ENCODE measurements around the gene AHCYL2.

AHCYL2 gene

DNA sequence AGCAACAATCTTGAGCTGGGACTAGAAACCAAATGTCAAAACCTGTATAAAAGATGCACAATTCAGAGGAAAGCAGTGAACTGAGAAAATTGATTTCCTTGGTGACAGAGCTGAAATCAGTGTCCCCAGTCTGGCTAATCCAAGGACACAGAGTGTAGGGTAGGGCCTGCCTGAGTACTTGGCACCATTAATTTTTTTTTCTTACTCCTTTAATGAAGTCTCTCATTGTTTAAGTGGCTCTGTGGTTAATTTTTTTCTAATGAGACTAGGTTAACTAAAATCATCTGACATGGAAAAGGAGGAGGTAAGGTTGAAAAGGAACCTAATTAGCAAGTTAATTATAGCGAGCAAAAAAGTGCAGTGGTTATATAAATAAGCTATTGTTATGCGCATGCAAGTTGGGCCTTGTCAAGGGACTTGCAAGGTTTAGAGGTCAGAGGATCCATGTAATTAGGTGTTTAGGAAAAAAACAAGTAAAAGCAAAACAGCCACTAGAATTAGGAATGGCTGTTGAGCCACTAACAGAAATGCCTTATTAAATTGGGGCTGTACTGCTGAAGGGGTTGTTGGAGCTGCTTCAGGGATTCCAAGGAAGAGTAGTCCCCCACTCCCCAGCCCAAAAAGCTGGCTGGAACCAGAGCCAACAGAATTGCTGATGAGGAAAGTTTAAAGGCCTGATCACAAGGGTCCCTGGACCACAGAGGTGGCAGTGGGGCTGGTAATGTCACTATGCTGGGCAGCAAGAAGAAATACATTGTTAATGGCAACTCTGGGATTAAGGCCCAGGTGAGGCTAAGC lies 150.5 kb downstream of the AHCYL2 start:
- no peak for DNase-seq (ENCODE audit: low read depth)
- TF ChIP-seq, protein P1, sequence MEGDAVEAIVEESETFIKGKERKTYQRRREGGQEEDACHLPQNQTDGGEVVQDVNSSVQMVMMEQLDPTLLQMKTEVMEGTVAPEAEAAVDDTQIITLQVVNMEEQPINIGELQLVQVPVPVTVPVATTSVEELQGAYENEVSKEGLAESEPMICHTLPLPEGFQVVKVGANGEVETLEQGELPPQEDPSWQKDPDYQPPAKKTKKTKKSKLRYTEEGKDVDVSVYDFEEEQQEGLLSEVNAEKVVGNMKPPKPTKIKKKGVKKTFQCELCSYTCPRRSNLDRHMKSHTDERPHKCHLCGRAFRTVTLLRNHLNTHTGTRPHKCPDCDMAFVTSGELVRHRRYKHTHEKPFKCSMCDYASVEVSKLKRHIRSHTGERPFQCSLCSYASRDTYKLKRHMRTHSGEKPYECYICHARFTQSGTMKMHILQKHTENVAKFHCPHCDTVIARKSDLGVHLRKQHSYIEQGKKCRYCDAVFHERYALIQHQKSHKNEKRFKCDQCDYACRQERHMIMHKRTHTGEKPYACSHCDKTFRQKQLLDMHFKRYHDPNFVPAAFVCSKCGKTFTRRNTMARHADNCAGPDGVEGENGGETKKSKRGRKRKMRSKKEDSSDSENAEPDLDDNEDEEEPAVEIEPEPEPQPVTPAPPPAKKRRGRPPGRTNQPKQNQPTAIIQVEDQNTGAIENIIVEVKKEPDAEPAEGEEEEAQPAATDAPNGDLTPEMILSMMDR (IDR thresholded peaks at IDR 0.05; ENCODE audit: low read depth, low read length, missing control alignments) = no peak
- H3K4me3 ChIP-seq (ENCODE audit: low read depth, low read length) = no peak overlapping the region
- in situ Hi-C loops (cut with HindIII; ENCODE audit: low sequenced_read_pairs) = no loop called here

DNA sequence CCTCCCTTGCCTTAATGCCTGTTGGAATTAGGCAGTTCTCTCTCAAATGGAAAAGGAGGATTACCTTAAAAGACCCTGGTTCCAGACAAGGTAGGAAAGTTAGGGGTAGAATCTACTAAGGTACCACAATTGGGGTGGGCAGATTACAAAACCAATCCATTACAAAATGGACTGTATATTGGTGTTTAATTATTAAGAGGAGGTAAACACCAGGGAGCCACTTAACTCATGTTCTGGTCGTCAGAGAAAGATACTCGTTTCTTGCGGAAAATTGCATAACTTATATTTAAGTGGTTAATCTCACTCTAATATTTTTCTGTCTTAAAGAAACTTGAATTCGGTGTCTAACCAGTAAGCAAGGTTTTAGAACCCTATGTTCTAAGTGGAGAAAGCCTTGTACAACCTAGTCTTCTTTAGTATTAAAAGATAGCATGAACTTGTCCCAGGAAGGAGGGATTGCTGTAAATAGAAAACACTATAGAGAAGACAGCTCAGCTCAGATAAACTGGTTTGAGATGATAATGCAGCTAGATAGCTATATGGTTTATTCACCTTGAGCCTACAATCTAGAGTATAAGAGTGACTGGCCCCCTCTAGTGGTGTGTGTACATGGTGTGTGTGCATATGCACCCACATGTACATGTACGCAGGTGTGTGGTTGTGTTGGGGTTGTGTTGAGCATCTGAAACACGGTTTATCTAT lies 151.4 kb downstream of the AHCYL2 start:
- H3K4me3 ChIP-seq (ENCODE audit: low read depth, low read length) = no peak overlapping the region
- in situ Hi-C loops (cut with HindIII; ENCODE audit: low sequenced_read_pairs) = no loop called here
- peak; percentile 6 for DNase-seq (ENCODE audit: low read depth)
- TF ChIP-seq, protein P1 (IDR thresholded peaks at IDR 0.05; ENCODE audit: low read depth, low read length, missing control alignments) = peak; percentile 49

DNA sequence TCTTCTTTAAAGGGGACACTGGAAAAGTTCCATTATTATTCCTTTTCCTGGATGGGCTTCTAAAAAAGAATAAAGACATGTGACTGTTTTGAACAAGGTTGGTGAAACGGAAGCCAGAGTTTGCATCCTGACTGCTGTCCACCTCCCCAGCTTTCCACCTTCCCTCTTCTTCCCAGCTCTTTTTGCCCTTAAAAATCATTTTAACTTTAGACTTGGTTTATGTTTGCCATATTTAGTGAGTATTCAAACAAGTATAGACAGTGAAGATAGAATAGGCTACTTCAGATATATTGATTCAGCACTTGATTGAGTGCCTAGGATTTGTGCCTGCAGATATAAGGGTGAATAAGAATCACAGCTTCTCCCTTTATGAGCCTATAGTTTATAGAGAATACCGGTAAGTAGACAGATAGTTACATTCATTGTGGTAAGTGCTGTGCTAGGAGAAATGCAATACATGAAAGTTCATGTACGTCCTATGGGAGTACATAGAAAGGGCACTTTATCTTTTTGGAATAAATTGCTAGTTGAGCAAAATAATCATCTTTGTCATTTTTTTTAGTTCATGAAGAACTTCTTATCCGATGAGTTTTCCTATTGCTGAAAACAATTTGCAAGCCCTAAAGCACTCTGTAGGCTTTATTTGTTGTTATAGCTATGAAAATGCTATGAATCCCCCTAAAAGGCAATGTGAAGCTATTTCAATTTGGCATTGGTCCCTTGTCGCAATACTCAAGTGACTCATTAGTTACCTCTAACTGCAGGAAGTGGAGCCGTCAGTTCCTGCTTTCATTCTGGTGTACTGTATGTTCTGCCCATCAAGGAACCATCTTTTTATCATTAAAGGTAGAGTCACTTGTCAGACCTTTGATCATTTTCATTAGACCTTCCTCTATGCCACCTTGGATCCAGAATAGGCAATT lies 152.2 kb downstream of the AHCYL2 start:
- DNase-seq (ENCODE audit: low read depth) = peak; percentile 4
- TF ChIP-seq, protein P1 (IDR thresholded peaks at IDR 0.05; ENCODE audit: low read depth, low read length, missing control alignments) = no peak
- no peak overlapping the region for H3K4me3 ChIP-seq (ENCODE audit: low read depth, low read length)
- in situ Hi-C loops (cut with HindIII; ENCODE audit: low sequenced_read_pairs) = no loop called here

DNA sequence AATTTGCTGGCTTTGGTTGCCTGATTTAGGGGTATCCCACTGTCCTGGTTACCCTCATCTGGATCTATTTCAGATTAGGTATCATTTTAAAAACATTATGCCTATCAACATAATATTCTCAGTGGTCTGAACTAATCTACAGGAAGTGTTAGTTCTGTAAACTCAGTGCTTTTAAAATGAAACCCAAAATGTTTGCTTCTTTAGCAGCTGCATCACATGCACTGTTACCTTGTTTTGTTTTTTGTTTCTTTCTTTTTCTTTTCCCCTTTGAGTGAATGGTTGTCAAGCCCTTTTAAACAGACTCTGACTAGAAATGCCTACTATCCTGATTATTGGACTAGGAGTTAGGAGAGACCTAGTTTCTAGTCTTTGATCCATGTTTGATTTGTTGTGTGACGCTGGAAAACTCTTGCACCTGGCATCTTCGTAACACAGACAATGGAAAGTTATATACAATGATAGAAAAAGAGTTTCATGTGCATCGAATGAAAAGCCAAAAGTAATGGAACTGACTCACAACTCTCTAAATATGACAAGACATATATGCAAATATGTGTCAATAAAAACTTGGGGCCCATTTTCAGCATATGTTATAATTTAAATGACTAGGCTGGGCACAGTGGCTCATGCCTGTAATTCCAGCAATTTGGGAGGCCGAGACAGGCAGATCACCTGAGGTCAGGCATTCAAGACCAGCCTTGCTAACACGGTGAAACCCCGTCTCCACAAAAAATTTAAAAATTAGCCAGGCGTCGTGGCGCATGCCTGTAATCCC lies 157.1 kb downstream of the AHCYL2 start:
- no peak overlapping the region for H3K4me3 ChIP-seq (ENCODE audit: low read depth, low read length)
- TF ChIP-seq, protein P1 (IDR thresholded peaks at IDR 0.05; ENCODE audit: low read depth, low read length, missing control alignments) = no peak
- in situ Hi-C loops (cut with HindIII; ENCODE audit: low sequenced_read_pairs) = no loop called here
- no peak for DNase-seq (ENCODE audit: low read depth)

DNA sequence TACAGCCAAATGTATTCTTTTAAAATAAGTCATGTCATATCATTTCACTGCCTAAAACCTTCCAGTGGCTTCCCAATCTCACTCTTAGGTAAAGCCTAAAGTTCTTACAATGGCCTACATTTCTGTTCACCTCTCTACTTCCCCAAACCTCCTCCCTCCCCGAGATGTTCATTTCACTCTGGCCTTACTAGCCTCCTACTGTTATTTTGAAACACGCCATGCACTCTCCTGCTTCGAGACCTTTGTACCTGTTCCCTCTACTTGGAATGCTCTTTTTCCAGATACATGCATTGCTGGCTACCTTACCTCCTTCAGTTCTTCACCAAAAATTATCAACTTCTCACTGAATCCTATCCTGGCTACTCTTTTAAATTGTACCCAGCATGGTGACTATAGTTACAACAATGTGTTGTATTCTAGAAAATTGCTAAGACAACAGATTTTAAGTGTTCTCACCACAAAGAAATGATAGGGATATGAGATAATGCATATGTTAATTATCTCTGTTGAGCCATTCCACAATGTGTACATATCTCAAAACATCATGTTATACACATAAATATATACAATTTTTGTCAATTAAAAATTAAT lies 158.8 kb downstream of the AHCYL2 start:
- H3K4me3 ChIP-seq (ENCODE audit: low read depth, low read length) = no peak overlapping the region
- in situ Hi-C loops (cut with HindIII; ENCODE audit: low sequenced_read_pairs) = no loop called here
- DNase-seq (ENCODE audit: low read depth) = no peak
- TF ChIP-seq, protein P1 (IDR thresholded peaks at IDR 0.05; ENCODE audit: low read depth, low read length, missing control alignments) = no peak

Data from astrocyte of the cerebellum (primary cell).